HepG2 (cell line): Measurements from ENCODE around the gene AMZ2. TPM values are rescaled to one million over a fixed set of nuclear protein-coding genes. Genes with fewer than 3 reads are reported as not detected.

ENCODE experiments used
- BHLHE40 ChIP-seq: IDR thresholded peaks from 2 replicates; pipeline ENCODE4 v1.6.1; 2011; ENCODE audit warnings: low read length, improper control_type of control experiment
- CENPBD1 ChIP-seq: sonication (generic); formaldehyde crosslinking; IDR thresholded peaks from 2 replicates; pipeline ENCODE4 v1.8.0; 2022; ENCODE audit warnings: missing genetic modification reagents, low read depth, mild to moderate bottlenecking, borderline replicate concordance
- CENPT ChIP-seq: sonication (generic); formaldehyde crosslinking; IDR thresholded peaks from 2 replicates; pipeline ENCODE4 v1.8.0; 2022; ENCODE audit warnings: low read depth, mild to moderate bottlenecking, moderate library complexity, missing genetic modification reagents
- FOXO1 ChIP-seq: sonication (generic); formaldehyde crosslinking; IDR thresholded peaks from 2 replicates; pipeline ENCODE4 v1.4.0; 2020; ENCODE audit warnings: missing genetic modification reagents
- LBX2 ChIP-seq: sonication (generic); formaldehyde crosslinking; IDR thresholded peaks from 2 replicates; pipeline ENCODE4 v1.5.0; 2020; ENCODE audit warnings: missing genetic modification reagents, mild to moderate bottlenecking, borderline replicate concordance
- PBX2 ChIP-seq: IDR thresholded peaks from 2 replicates; pipeline ENCODE4 v1.6.1; 2016; ENCODE audit warnings: control low read depth
- POGK ChIP-seq: sonication (generic); formaldehyde crosslinking; conservative IDR thresholded peaks from 2 replicates; pipeline ENCODE4 v1.8.0; 2022; ENCODE audit warnings: mild to moderate bottlenecking, moderate library complexity, missing genetic modification reagents
- SIX1 ChIP-seq: sonication (generic); formaldehyde crosslinking; IDR thresholded peaks from 2 replicates; pipeline ENCODE4 v1.4.0; 2020; ENCODE audit warnings: missing genetic modification reagents, borderline replicate concordance
- SP4 ChIP-seq: sonication (generic); formaldehyde crosslinking; IDR thresholded peaks from 2 replicates; pipeline ENCODE4 v1.8.1; 2023; ENCODE audit warnings: mild to moderate bottlenecking, missing genetic modification reagents
- TEAD2 ChIP-seq: sonication (generic); formaldehyde crosslinking; IDR thresholded peaks from 2 replicates; pipeline ENCODE4 v1.9.0; 2021; ENCODE audit warnings: missing genetic modification reagents
- ZBTB21 ChIP-seq: sonication (generic); formaldehyde crosslinking; IDR thresholded peaks from 2 replicates; pipeline ENCODE4 v1.4.0; 2020; ENCODE audit warnings: missing genetic modification reagents
- ZBTB38 ChIP-seq: sonication (generic); formaldehyde crosslinking; IDR thresholded peaks from 2 replicates; pipeline ENCODE4 v1.5.1; 2020; ENCODE audit warnings: mild to moderate bottlenecking, missing genetic modification reagents
- ZFX ChIP-seq: sonication (generic); formaldehyde crosslinking; IDR thresholded peaks from 2 replicates; pipeline ENCODE4 v1.4.0; 2020; ENCODE audit warnings: mild to moderate bottlenecking, low read depth, missing genetic modification reagents, moderate library complexity
- ZNF138 ChIP-seq: sonication (generic); formaldehyde crosslinking; IDR thresholded peaks from 2 replicates; pipeline ENCODE4 v1.5.0; 2020; ENCODE audit warnings: mild to moderate bottlenecking, low read depth, missing genetic modification reagents
- ZNF646 ChIP-seq: sonication (generic); formaldehyde crosslinking; IDR thresholded peaks from 2 replicates; pipeline ENCODE4 v1.9.0; 2021; ENCODE audit warnings: mild to moderate bottlenecking, missing genetic modification reagents
- ZNF773 ChIP-seq: sonication (generic); formaldehyde crosslinking; IDR thresholded peaks from 2 replicates; pipeline ENCODE4 v1.4.0; 2020; ENCODE audit warnings: missing genetic modification reagents, borderline replicate concordance
- ZNF83 ChIP-seq: sonication (generic); formaldehyde crosslinking; IDR thresholded peaks from 2 replicates; pipeline ENCODE4 v1.4.0; 2020; ENCODE audit warnings: missing genetic modification reagents, mild to moderate bottlenecking, borderline replicate concordance
- polyA plus RNA-seq, 8 experiments: library from polyadenylated mRNA; depleted of rRNA in 3 of 8; stranded (reverse) in 7 of 8; unstranded in 1 of 8; fragments of >200 nt; fragmentation: Illumina TruSeq in 4 of 8; extraction: Trizol in 4 of 8; gene quantifications; 2 replicates each; pipeline versions ENCODE4 v1.2.1 to v1.2.3, GENCODE V29; 2011 to 2016; ENCODE audit warnings: low read depth in 4 of 8, missing spikeins in 1 of 8, mixed read lengths in 1 of 8; ENCODE audit not compliant: insufficient read depth in 1 of 8
- total RNA-seq, 5 experiments: library from RNA; depleted of rRNA; stranded (reverse); fragments of >200 nt; fragmentation: Illumina TruSeq; extraction: Trizol; gene quantifications; 2 replicates each; pipeline ENCODE4 v1.2.3, GENCODE V29; 2016; ENCODE audit warnings: low read depth in 1 of 5

Gene AMZ2
- total and polyA plus RNA-seq, 2 of the 13 experiments (the other 11 are each of a cell fraction or from before 2014, with no cell fraction given), result 86.9 to 90.2 TPM

GRCh38 chr17:68198931-68199836 is 48.7 kb upstream of the AMZ2 start (continued):
- TF ChIP-seq ZNF138 (CRISPR knock-in tag) (0 out of 2 replicates have a peak, but pooled peaks have one; percentile 23), SIX1 (no peak), BHLHE40 (0 out of 2 replicates have a peak, but pooled peaks have one; percentile 27), ZNF83 (CRISPR knock-in tag) (no peak), ZFX (peak; percentile 33; the same call in 1 of the 2 replicates), ZNF646 (CRISPR knock-in tag) (no peak), LBX2 (CRISPR knock-in tag) (0 out of 2 replicates have a peak, but pooled peaks have one; percentile 54), ZBTB21 (no peak), SP4 (CRISPR knock-in tag) (no peak), POGK (CRISPR knock-in tag) (0 out of 2 replicates have a peak, but pooled peaks have one; percentile 63), FOXO1 (CRISPR knock-in tag) (0 out of 2 replicates have a peak, but pooled peaks have one; percentile 22), PBX2 (no peak), ZBTB38 (no peak; the same call in 1 of the 2 replicates), TEAD2 (no peak; the same call in 1 of the 2 replicates), CENPT (CRISPR knock-in tag) (0 out of 2 replicates have a peak, but pooled peaks have one; percentile 56), CENPBD1 (CRISPR knock-in tag) (no peak), ZNF773 (CRISPR knock-in tag) (0 out of 2 replicates have a peak, but pooled peaks have one; percentile 49)
